Muscle layer of colon (tissue), 2 donors: ENCODE data around the gene ITGB2.
A peak's percentile ranks its signal among the peaks of the same experiment; 100 is the strongest.

Experiments
- H3K27ac ChIP-seq: one replicate; pipeline ENCODE4 v1.7.0; 2013; ENCODE audit warnings: low read depth, mild to moderate bottlenecking, low read length, moderate library complexity
- H3K27me3 ChIP-seq, 2 donors: one replicate each; pipeline ENCODE4 v1.7.0; 2013; ENCODE audit warnings: low read length in 2 of 2, mild to moderate bottlenecking in 2 of 2; ENCODE audit not compliant: insufficient read depth in 2 of 2, control insufficient read depth in 1 of 2
- H3K36me3 ChIP-seq: one replicate; pipeline ENCODE4 v1.7.0; 2013; ENCODE audit warnings: mild to moderate bottlenecking, low read length; ENCODE audit not compliant: insufficient read depth
- H3K4me1 ChIP-seq: one replicate; pipeline ENCODE4 v1.7.0; 2013; ENCODE audit warnings: mild to moderate bottlenecking, low read length; ENCODE audit not compliant: insufficient read depth
- H3K4me3 ChIP-seq, 2 donors: one replicate each; pipeline ENCODE4 v1.7.0; 2013; ENCODE audit warnings: low read length in 2 of 2, low read depth in 1 of 2, mild to moderate bottlenecking in 1 of 2, moderate library complexity in 1 of 2
- H3K9ac ChIP-seq: one replicate; pipeline ENCODE4 v1.7.0; 2013; ENCODE audit warnings: low read length
- H3K9me3 ChIP-seq: one replicate; pipeline ENCODE4 v1.7.0; 2013; ENCODE audit warnings: mild to moderate bottlenecking, low read length
- donor health status: abdominal sarcoma.
- donor health status: Adenocarcinoma of cecum.

ITGB2 gene

DNA sequence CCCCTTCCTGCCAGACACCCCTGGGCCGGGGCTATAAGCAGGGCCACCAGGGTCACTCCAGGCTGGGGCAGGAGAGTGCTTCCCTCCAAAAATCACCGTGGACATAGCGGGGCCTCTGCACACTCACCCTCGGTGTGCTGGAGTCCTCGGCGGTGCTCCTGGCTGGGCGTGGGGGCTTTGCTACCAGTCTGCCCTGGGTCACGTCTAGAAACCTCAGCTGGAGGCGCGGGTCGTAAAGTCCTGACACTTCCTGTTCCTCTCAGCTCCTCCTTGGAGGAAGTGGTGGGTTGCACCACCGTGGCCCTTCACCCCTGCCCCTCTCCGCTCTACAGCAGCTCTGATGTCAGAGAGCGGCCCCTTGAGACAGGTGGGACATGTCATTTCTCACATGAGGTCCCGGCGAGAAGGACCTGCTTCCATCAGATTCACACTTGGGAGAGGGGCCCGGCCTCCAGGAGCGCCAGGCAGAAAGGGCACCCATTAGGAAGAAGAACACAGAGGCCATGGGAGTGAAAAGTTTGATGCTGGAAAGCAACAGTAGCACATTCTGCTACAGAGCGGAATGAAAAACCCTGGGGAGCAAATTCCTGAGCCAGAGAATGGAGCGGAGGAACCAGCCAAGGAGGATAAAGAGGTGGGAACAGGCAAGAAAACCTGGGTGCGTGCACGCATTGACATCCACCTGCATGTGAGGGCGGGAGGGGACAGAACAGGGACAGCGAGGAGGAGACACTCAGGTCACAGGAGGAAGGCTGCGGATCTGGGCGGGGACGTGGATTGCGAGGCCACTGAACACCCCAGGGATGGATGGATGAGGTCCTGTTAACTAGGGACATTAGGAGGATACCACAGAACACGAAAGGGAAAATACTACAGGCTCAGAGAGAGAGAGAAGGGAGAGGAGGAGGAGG lies at the start of gene ITGB2:
Gene ITGB2, minus strand, starts transcription at position 206 of the 911 bp plus-strand sequence. CDS start 10,117 bp downstream, outside the sequence.
- Histone ChIP-seq H3K4me3 (peak within 1 kb of the TSS in 1 of 2 donors; percentile 27), H3K9me3 (no peaks in the 10 kb centered on the region), H3K27me3 (peaks cover 0 to 14% of the 10 kb centered on the region in 2 donors), H3K9ac (no peak within 1 kb of the TSS), H3K36me3 (no peaks in the 10 kb centered on the region), H3K4me1 (no peaks in the 10 kb centered on the region), H3K27ac (peak within 1 kb of the TSS; percentile 13)

DNA sequence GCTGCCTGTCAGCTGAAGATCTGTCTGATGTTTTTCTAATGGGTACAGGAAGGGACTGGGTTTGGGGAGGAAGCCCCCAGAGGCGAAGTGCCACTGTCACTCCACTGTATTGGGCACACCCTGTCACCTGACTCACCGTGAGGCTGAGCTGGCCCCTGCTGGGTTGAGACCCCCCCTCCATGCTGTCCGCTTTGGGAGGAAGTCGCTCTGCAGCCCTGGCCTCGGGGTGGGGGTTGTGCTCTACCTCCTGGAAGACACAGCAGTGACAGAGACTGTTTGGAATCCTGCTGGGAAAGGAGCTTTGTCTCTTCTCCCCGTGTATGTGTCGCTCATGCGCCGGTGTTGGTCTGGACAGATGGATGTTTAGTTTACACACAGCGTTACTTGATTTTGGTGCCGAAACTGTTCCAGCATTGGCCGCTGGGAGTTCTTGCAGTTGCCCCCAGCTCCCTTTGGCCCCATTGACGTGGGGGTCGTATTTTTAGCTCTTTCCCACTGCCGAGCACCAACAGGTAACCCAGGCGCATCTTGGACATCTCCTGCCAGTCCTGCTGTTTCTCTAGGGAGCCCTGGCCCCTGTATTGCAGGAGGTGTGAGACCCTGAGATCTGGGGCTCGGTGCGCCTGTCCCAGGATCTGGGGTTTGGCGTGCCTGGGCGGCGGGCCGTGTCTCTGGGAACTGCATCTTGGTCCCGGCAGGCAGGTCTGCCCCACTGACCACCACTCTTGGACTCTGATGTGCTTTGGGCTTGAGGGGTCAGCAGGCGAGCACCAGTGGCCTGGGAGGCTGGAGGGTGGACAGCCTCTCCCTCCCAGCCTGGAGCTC lies 49.4 kb upstream of the ITGB2 start:
- H3K27me3 ChIP-seq = no peaks in the 10 kb centered on the region
- H3K4me3 ChIP-seq = peak overlapping the region in 1 of 2 donors; percentile 12
- H3K4me1 ChIP-seq = peaks cover 51% of the 10 kb centered on the region
- H3K27ac ChIP-seq = no peak overlapping the region
- H3K36me3 ChIP-seq = peaks cover 6% of the 10 kb centered on the region
- no peak overlapping the region for H3K9ac ChIP-seq
- no peaks in the 10 kb centered on the region for H3K9me3 ChIP-seq

DNA sequence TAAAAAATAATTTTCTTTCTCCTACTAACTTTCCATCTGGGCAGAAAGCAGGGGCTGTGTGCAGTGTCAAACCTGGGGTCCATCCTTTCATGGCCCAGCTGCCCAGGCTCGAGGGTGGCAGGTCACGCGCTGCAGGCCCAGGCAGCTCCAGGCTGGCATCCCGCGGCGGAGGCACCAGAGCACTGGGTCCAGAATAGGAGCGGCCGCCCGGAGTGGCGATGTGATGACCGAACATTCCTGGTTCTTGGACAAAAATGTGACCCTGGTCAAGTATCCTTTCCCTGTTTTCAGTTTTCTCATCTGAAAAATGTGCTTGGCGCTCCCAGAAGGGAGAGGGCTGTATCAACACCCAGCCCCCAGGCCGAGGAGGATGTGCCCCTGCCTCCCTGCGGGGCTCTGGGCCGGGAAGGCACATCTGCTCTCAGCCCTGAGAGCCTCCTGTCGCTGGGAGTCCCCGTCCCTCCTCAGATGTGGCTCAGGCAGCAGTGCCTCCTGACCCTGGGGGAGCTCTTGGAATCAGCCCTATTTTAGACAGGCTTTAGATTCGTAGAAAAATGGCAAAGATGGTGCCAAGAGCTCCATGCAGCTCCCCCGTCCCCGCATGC lies 48.5 kb upstream of the ITGB2 start:
- Histone ChIP-seq H3K4me3 (peak overlapping the region in 1 of 2 donors; percentile 12), H3K9ac (no peak overlapping the region), H3K27ac (no peak overlapping the region), H3K36me3 (no peaks in the 10 kb centered on the region), H3K4me1 (peaks cover 56% of the 10 kb centered on the region), H3K27me3 (no peaks in the 10 kb centered on the region), H3K9me3 (no peaks in the 10 kb centered on the region)

DNA sequence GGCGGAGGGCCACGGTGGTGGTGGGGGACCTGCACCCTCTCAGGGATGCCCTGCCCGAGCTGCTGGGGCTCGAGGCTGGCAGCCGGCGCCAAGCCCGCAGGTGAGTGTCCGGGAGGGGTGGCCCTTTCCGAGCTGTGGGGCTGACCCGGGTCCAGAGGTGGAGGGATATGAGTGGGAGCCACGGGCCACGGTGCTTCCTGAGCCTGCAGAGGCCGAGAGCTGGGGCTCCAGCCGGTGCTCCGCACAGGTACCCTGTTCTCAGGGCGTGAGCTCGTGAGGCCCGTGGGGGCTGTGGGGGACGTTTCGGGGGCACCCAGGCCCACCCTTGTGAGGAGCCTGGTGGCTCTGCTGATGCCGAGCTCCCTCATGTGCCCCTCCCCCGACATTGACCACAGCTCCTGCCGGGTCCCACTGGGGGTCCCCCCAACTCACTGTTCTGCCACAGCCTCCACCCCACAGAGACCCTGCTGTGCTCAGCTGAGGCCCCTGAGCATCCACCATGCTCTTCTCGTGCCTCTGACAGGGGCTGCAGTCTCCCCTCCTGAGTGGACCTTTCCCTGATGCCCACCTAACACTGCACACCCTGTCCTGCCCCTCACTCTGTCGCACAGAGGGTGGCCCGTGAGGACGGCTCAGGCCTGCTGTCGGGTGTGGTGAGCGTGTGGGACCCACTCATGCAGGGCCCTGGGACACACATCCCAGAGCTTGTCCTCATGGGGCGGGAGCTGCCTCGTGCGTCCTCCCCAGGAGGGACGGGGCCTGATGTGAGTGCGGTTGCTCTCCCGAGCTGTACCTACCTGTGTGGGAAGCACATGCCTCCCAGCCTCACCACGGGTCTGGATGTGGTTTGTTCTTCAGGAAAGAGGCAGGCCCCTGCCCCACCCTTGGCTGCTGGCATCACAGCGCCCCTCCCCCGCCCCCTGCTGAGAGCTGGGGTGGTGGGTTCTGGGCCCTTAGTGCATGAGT lies 46.7 kb upstream of the ITGB2 start:
- H3K9ac ChIP-seq = peak overlapping the region; percentile 33
- no peaks in the 10 kb centered on the region for H3K36me3 ChIP-seq
- H3K9me3 ChIP-seq = no peaks in the 10 kb centered on the region
- peak overlapping the region; percentile 8 to 71 for H3K4me3 ChIP-seq
- H3K27ac ChIP-seq = peak overlapping the region; percentile 78
- H3K4me1 ChIP-seq = peaks cover 69% of the 10 kb centered on the region
- no peaks in the 10 kb centered on the region for H3K27me3 ChIP-seq

DNA sequence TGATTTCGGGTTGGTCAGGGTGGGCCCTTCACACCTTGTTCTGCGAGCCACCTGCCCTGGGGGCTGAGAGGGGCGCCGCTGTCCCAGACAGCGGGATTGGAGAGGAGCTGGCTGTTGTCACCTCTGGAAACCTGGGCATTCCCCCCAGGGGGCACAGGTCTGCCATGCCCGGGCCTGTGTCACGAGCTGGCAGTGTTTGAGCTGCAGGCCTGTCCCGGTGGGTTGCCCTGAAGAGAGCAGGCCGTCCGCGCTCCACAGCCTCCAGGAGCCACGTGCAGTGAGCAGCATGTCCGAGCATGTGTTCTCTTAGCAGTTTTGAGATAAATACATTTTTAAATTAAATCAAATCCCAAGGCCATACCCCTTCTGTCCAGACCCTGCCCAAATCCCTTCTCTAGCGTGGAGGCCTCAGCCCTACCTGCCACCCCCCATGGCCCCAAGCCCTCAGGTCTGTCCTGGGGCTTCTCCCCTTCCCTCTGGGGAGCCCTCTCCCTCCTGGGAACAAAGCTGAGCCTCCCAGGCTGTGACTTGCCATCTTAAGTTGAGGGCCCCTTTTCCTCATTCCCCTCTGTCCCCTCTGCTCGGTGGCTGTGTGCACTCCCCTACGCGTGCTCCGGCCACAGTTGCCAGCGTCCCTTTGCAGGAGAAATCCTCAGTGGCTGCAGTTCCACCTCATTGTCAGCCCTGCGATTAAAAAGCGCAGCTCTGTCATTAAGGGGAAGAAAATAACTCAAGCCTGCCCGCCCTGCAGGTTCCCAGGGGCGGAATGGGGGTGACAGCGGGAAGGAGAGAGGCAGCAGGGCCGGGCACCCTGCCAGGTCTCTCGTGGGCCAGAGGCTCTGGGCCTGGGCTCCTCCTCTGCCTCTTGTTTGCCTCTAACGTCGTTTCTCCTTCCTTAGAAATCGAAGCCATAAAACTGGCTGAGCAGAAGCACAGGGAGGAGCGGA lies 45.7 kb upstream of the ITGB2 start:
- H3K4me3 ChIP-seq = peak overlapping the region; percentile 8 to 71
- peak overlapping the region; percentile 33 for H3K9ac ChIP-seq
- no peaks in the 10 kb centered on the region for H3K27me3 ChIP-seq
- no peaks in the 10 kb centered on the region for H3K36me3 ChIP-seq
- H3K4me1 ChIP-seq = peaks cover 77% of the 10 kb centered on the region
- no peaks in the 10 kb centered on the region for H3K9me3 ChIP-seq
- peak overlapping the region; percentile 78 for H3K27ac ChIP-seq

DNA sequence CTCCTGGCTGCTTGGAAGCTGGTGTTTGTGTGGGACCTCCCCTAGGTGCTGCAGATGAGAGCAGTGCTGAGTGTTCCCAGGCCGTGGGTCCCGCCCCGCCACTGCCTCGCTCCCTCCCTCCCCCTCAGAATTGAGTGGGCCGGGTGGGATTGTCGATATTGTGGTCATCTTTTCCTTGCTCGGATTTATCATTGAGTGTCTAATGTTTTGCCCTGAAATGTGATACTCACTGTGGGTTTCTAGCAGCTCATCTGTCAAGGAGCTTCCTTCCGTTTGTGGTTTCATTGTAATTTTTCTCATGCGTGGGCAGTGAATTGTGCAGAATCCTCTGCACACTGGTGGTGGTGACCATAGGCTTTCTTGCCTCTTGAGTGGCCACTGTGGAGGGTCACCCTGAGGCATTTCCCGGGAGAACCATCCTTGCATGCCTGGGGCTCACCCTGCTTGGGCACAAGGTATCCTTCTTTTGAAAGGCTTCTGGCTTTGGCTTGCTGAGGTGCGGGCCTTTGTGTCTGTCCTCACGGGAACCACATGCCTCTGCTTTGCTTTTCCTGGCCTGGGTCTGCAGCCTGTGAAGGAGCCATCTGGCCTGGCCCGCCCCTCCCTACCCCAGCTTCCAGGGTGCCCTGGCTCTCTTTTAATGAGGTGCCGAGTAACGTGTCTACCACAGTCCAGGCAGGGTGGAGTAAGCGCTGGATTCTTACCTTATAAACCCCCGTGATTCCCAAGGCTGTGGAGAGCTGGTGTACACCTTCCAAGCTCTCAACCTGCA lies 44.7 kb upstream of the ITGB2 start:
- no peak overlapping the region for H3K9ac ChIP-seq
- H3K27ac ChIP-seq = peak overlapping the region; percentile 10
- peaks cover 81% of the 10 kb centered on the region for H3K4me1 ChIP-seq
- H3K36me3 ChIP-seq = no peaks in the 10 kb centered on the region
- no peaks in the 10 kb centered on the region for H3K27me3 ChIP-seq
- no peak overlapping the region for H3K4me3 ChIP-seq
- no peaks in the 10 kb centered on the region for H3K9me3 ChIP-seq

DNA sequence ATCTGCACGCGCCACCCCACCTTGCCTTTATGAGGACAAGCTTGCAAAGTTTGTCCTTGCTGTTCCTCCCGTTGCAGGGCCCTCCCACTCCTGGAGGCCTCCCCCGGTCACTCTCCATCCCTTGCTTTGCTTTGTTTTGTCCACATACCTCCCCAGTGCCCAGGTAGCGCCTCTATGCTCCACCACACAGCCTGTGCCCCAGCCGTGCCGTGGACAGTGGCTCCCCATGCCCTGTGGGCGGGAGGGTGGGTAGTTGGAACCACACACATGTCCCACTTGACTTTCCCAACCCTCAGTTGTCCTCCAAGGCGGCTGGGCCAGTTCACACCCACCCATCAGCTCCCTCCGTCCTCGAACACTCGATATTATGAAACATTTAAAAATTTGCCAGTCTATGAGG lies 43.7 kb upstream of the ITGB2 start:
- Histone ChIP-seq H3K36me3 (no peaks in the 10 kb centered on the region), H3K9ac (no peak overlapping the region), H3K9me3 (no peaks in the 10 kb centered on the region), H3K4me3 (no peak overlapping the region), H3K27me3 (no peaks in the 10 kb centered on the region), H3K4me1 (peaks cover 81% of the 10 kb centered on the region), H3K27ac (no peak overlapping the region)

DNA sequence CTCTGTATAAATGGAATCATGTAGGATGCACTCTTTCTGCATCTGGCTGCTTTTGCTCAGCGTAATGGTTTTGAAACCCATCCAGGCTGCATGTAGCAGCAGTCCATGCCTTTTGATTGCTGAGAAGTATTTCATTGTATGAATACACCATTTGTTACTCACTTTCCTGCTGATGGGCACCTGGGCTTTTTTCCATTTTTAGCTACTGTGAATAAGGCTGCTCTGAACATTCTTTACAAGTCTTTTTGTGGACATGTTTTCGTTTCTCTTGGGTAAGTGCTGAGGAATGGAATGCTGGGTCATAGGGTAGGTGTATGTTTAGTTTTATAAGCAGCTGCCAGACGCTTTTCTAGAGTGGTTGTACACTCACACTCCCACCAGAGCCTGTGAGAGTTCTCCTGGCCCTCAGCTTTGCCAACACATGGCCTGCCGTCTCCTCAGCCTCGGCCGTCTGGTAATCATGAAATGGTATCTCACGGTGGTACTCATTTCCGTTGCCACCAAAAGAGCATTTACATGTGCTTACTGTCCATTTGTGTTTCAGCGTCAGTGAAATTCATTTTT lies 41.8 kb upstream of the ITGB2 start:
- H3K4me3 ChIP-seq = no peak overlapping the region
- no peaks in the 10 kb centered on the region for H3K27me3 ChIP-seq
- no peak overlapping the region for H3K9ac ChIP-seq
- no peaks in the 10 kb centered on the region for H3K36me3 ChIP-seq
- H3K27ac ChIP-seq = peak overlapping the region; percentile 41
- peaks cover 83% of the 10 kb centered on the region for H3K4me1 ChIP-seq
- no peaks in the 10 kb centered on the region for H3K9me3 ChIP-seq
